RPMI8226 (cell line): ENCODE measurements around the gene MICALL2.

ENCODE experiments used
- DNase-seq: peaks from one replicate; pipeline ENCODE4 v3.0.0-alpha.2; 2015

Gene MICALL2

GRCh38 chr7:1466524-1467271, 7.4 kb upstream of the MICALL2 start:
- DNase-seq: peak; percentile 84

- DNase-seq: no peak
Observed at GRCh38 chr7:1464694-1465093, 5.4 kb upstream of the MICALL2 start.

GRCh38 chr7:1463676-1464223, 4.5 kb upstream of the MICALL2 start:
- DNase-seq: no peak

- no peak for DNase-seq
Observed at GRCh38 chr7:1461646-1462375, 2.5 kb upstream of the MICALL2 start.

- no peak for DNase-seq
Observed at GRCh38 chr7:1460821-1461645, 1.8 kb upstream of the MICALL2 start.

GRCh38 chr7:1459920-1460820, 900 bp upstream of the MICALL2 start:
- DNase-seq: peak; percentile 58

GRCh38 chr7:1459512-1459892, 232 bp upstream of the MICALL2 start:
- peak; percentile 99 for DNase-seq

- peak; percentile 69 for DNase-seq
Observed at GRCh38 chr7:1457949-1458682, 1.2 kb downstream of the MICALL2 start.

GRCh38 chr7:1457059-1457948, 2.0 kb downstream of the MICALL2 start:
- DNase-seq: no peak

GRCh38 chr7:1455955-1456354, 3.3 kb downstream of the MICALL2 start:
- DNase-seq: no peak

- peak; percentile 98 for DNase-seq
Observed at GRCh38 chr7:1455241-1455939, 3.9 kb downstream of the MICALL2 start.

- DNase-seq: no peak
Observed at GRCh38 chr7:1454542-1454941, 4.7 kb downstream of the MICALL2 start.

GRCh38 chr7:1452205-1452604, 7.1 kb downstream of the MICALL2 start:
- DNase-seq: no peak

GRCh38 chr7:1450987-1451386, 8.3 kb downstream of the MICALL2 start:
- DNase-seq: no peak

- DNase-seq: no peak
Observed at GRCh38 chr7:1450431-1450830, 8.8 kb downstream of the MICALL2 start.

- DNase-seq: no peak
Observed at GRCh38 chr7:1449951-1450350, 9.3 kb downstream of the MICALL2 start.

GRCh38 chr7:1449501-1449900, 9.8 kb downstream of the MICALL2 start:
- no peak for DNase-seq

- no peak for DNase-seq
Observed at GRCh38 chr7:1448958-1449357, 10.3 kb downstream of the MICALL2 start.

GRCh38 chr7:1447551-1448244, 11.6 kb downstream of the MICALL2 start:
- DNase-seq: no peak
